ENCODE data around the gene SCFD2. TPM values are rescaled to one million over a fixed set of nuclear protein-coding genes. Genes with fewer than 3 reads are reported as not detected.

SCFD2 gene
- total RNA-seq, 4 donors from 2014 or later: 24.7 to 49.2 (median 33.9) TPM

DNA sequence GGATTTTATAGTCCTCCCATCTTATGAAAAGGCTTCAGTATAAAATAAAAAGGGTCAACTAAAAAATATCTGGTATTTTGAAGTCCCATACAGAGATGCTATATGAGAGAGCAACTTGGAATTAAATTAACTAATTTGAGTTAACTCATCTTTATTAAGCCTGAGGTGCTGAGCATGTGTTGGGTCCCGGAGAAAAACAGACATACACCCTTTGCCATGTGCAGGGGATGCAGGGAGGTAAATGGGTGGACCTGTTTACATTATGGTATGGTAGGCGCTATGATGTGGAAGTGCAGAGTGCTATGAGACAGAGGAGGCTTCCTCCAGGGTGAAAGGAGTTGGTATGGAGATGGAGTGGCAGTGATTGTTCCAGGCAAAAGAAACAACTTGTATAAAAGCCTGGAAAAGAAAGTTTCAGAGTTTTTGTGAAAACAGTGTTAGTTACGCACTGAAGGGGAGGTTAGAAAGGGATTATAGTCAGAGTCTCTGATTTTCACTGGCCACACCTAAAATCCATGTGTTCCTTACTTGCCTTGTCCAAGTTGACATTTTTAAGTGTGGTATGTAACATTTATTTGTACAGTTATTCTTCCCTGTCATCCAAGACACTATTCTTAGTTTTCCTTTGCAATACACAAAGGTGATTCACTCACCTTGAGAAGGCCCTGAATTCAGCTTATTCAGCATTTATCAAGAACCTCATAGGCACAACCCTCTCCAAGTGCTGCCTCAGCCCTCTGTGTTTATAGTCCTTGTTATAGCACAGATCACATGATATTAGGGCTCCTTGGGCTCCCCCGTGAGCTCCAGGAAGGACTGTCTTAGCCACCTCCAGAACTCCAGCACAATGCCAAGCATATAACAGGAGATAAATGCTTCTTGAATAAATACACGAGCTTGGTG is 351.7 kb downstream of the SCFD2 start:
- TF ChIP-seq POLR2A (IDR thresholded peaks at IDR 0.05) (no peak), CTCF (IDR thresholded peaks at IDR 0.05) (no peak), EP300 (IDR thresholded peaks at IDR 0.05) (no peak)
- Histone ChIP-seq H3K4me3 (no peak overlapping the region), H3K27me3 (no peaks in the 10 kb centered on the region), H3K36me3 (no peaks in the 10 kb centered on the region), H3K4me1 (peaks cover 0 to 55% (median 0%) of the 10 kb centered on the region in 4 donors), H3K9me3 (no peaks in the 10 kb centered on the region), H3K27ac (no peak overlapping the region)
- WGBS, 2 donors: 86 to 90% methylated on average over 5 of the region's 5 CpGs
- DNase-seq (ENCODE audit: low spot score in 2 of 2): no peak

- H3K27me3 ChIP-seq: no peaks in the 10 kb centered on the region
- WGBS, 2 donors: 44 to 62% methylated on average over 1 of the region's 1 CpG
- H3K4me1 ChIP-seq: peaks cover 0 to 49% (median 0%) of the 10 kb centered on the region in 4 donors
- H3K4me3 ChIP-seq: no peak overlapping the region
- no peak for DNase-seq (ENCODE audit: low spot score in 2 of 2)
- peak overlapping the region in 1 of 4 donors; percentile 54 for H3K27ac ChIP-seq
- no peaks in the 10 kb centered on the region for H3K9me3 ChIP-seq
- H3K36me3 ChIP-seq: no peaks in the 10 kb centered on the region
- TF ChIP-seq POLR2A (IDR thresholded peaks at IDR 0.05): no peak
- no peak for TF ChIP-seq EP300 (IDR thresholded peaks at IDR 0.05)
- TF ChIP-seq CTCF (IDR thresholded peaks at IDR 0.05): no peak
Measured at GRCh38 chr4:53012738-53013137, 353.1 kb downstream of the SCFD2 start.

GRCh38 chr4:53011259-53011905 is 354.5 kb downstream of the SCFD2 start:
- Histone ChIP-seq H3K36me3 (no peaks in the 10 kb centered on the region), H3K4me1 (peaks cover 0 to 49% (median 0%) of the 10 kb centered on the region in 4 donors), H3K4me3 (no peak overlapping the region), H3K9me3 (no peaks in the 10 kb centered on the region), H3K27ac (peak overlapping the region in 1 of 4 donors; percentile 44), H3K27me3 (no peaks in the 10 kb centered on the region)
- no peak for TF ChIP-seq POLR2A (IDR thresholded peaks at IDR 0.05)
- no peak for TF ChIP-seq EP300 (IDR thresholded peaks at IDR 0.05)
- TF ChIP-seq CTCF (IDR thresholded peaks at IDR 0.05): no peak
- no peak for DNase-seq (ENCODE audit: low spot score in 2 of 2)
- 51 to 54% methylated on average over 2 of the region's 2 CpGs for WGBS, 2 donors

DNA sequence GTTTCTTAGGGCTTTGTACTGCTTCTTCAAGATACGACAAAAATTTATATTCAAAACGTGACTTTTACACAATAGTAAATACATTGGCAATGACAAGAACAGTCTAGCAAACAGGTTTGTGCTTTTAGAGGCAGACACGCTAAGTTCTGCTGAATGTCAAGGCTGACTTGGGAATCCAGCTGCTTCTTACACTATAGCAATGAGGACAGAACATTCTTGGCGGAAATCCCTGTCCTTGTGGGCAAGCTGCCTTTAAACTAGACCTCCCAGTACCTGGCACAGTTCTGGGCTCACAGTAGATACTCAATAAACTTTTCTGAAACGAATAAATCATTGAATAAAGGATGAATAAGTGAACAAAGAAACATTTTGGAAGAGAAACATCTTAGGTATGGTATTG is 355.5 kb downstream of the SCFD2 start:
- peak; percentile 38 to 70 for DNase-seq (ENCODE audit: low spot score in 2 of 2)
- TF ChIP-seq POLR2A (IDR thresholded peaks at IDR 0.05): no peak
- peak in 1 of 2 donors; percentile 37 for TF ChIP-seq EP300 (IDR thresholded peaks at IDR 0.05)
- TF ChIP-seq CTCF (IDR thresholded peaks at IDR 0.05): no peak
- H3K27ac ChIP-seq: peak overlapping the region in 1 of 4 donors; percentile 44
- WGBS, 2 donors: 75 to 82% methylated on average over 5 of the region's 5 CpGs
- H3K9me3 ChIP-seq: no peaks in the 10 kb centered on the region
- peaks cover 0 to 43% (median 0%) of the 10 kb centered on the region in 4 donors for H3K4me1 ChIP-seq
- no peaks in the 10 kb centered on the region for H3K27me3 ChIP-seq
- no peaks in the 10 kb centered on the region for H3K36me3 ChIP-seq
- H3K4me3 ChIP-seq: no peak overlapping the region

GRCh38 chr4:53009824-53010223 is 356.0 kb downstream of the SCFD2 start:
- peaks cover 0 to 42% (median 0%) of the 10 kb centered on the region in 4 donors for H3K4me1 ChIP-seq

More at GRCh38 chr4:53009824-53010223, 356.0 kb downstream of the SCFD2 start:
- H3K36me3 ChIP-seq: no peaks in the 10 kb centered on the region
- TF ChIP-seq EP300 (IDR thresholded peaks at IDR 0.05) (no peak), CTCF (IDR thresholded peaks at IDR 0.05) (no peak), POLR2A (IDR thresholded peaks at IDR 0.05) (no peak)
- WGBS, 2 donors: 84 to 89% methylated on average over 3 of the region's 3 CpGs
- no peaks in the 10 kb centered on the region for H3K9me3 ChIP-seq
- H3K27me3 ChIP-seq: no peaks in the 10 kb centered on the region
- no peak overlapping the region for H3K4me3 ChIP-seq
- peak overlapping the region in 1 of 4 donors; percentile 3 for H3K27ac ChIP-seq
- no peak for DNase-seq (ENCODE audit: low spot score in 2 of 2)
